SK-N-SH (cell line): ENCODE results near the gene SECTM1.

Source experiments
- TF ChIP-seq, protein P1 (sequence below): fragments of 200-600 bp; sonication (generic); IDR thresholded peaks from 2 replicates; pipeline ENCODE4 v1.6.1; 2017; ENCODE audit warnings: antibody characterized with exemption, mild to moderate bottlenecking, moderate library complexity
- TF ChIP-seq, protein P2 (sequence below): fragments of 150-350 bp; IDR thresholded peaks from 2 replicates; pipeline ENCODE4 v1.6.1; 2017; ENCODE audit warnings: antibody characterized with exemption, low read length, low read depth, borderline replicate concordance

DNA sequence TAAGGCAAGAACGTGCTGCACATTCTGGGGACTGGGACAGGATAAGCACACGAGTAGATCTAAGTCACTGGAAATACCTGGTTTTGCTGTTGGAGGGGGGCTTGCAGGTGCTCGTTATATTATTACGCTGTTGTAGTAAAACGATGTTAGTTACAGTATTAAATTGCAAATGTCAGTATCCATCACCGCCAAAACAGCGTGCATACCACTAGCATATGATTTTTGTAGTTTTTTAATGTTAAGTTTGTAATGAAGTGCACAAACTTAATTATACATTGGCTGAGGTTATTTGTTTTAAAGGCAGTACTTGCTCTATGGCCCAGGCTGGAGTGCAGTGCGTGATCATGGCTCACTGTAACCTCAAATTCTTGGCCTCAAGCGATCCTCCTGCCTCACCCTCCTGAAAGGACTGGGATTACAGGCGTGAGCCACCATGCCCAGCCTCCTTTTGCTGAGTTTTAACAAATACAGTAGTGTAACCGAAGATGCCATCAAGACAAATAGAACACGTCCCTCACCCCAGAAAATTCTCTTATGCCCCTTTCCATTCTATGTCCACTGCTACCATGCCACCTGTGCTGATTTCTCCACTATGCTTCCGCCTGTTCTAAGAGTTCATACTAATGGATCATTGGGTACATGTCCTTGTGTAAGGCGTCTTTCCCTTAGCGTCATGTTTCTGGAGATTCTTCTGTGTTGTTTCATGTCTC lies 39.3 kb downstream of the SECTM1 start:
- TF ChIP-seq, protein P1, sequence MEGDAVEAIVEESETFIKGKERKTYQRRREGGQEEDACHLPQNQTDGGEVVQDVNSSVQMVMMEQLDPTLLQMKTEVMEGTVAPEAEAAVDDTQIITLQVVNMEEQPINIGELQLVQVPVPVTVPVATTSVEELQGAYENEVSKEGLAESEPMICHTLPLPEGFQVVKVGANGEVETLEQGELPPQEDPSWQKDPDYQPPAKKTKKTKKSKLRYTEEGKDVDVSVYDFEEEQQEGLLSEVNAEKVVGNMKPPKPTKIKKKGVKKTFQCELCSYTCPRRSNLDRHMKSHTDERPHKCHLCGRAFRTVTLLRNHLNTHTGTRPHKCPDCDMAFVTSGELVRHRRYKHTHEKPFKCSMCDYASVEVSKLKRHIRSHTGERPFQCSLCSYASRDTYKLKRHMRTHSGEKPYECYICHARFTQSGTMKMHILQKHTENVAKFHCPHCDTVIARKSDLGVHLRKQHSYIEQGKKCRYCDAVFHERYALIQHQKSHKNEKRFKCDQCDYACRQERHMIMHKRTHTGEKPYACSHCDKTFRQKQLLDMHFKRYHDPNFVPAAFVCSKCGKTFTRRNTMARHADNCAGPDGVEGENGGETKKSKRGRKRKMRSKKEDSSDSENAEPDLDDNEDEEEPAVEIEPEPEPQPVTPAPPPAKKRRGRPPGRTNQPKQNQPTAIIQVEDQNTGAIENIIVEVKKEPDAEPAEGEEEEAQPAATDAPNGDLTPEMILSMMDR, result no peak
- TF ChIP-seq, protein P2, sequence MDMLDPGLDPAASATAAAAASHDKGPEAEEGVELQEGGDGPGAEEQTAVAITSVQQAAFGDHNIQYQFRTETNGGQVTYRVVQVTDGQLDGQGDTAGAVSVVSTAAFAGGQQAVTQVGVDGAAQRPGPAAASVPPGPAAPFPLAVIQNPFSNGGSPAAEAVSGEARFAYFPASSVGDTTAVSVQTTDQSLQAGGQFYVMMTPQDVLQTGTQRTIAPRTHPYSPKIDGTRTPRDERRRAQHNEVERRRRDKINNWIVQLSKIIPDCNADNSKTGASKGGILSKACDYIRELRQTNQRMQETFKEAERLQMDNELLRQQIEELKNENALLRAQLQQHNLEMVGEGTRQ, result no peak
